EL (cell line): ENCODE results near the gene EGLN1.

Experiments
- DNase-seq: peaks from one replicate; pipeline ENCODE4 v3.0.0-alpha.2; 2016

The EGLN1 gene

DNA sequence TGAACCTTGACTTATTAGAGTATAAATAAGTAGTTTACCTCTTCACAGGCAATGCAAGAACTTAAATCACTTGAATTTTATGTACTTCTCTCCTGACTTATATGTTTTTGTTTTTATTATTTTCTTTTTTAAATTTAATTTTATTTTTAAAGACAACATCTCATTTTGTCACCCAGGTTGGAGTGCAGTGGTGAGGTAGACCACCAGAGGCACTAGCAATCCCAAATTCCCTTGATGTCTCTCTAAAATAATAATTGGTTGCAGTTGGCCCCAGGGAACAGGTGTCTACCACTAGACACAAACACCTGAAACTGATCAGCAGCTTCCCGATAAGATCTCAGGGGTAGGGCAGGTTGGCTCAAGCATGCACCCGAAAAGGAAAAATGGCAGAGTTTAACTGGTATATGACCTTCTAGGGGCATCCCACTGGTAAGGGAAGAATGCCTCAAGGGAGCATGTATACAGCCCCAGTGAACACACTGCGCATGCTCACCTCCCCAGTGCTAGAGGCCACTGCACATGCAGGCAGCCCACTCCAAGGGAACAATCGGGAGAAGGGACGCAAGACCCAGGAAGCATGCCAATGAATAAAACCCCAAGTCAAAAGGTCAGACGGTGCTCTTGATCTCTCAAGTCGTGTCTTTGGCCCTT, 99.1 kb downstream of the EGLN1 start:
- DNase-seq: no peak

DNA sequence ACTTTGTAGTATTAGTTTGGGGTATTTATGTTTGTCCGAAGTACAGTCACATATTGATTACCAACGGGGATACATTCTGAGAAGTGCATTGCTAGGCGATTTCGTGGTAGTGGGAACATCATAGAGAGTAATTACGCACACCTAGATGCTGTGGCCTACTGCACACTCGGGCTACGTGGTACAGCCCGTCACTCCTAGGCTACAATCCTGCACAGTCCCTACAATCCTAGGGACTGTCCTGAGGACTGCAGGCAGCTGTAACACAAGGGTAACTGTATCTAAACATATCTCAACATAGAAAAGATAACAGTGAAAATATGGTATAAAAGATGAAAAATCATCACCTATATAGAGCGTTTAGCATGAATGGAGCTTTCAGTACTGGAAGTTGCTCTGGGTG, 103.0 kb downstream of the EGLN1 start:
- DNase-seq: no peak

DNA sequence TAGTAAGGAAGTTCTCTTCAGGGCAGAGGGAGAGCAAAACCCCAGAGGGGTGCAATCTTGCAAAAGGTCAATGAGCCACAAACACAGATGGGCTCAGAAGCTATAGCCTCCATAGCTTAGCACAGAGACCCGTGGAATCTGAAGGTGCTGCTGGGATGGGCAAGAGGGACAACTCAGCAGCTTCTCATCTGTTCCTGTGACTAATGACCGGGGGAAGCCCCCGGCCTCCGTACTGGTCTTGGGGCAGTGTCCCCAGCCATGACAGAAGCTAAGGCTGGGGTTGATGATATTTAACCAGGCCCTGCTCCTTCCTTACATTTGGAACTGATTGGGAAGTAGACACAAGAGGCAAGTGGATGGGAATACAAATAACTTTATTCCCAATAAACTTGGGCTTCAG, 103.5 kb downstream of the EGLN1 start:
- DNase-seq: no peak

GRCh38 chr1:231318015-231318355, 104.1 kb downstream of the EGLN1 start:
- DNase-seq: no peak

DNA sequence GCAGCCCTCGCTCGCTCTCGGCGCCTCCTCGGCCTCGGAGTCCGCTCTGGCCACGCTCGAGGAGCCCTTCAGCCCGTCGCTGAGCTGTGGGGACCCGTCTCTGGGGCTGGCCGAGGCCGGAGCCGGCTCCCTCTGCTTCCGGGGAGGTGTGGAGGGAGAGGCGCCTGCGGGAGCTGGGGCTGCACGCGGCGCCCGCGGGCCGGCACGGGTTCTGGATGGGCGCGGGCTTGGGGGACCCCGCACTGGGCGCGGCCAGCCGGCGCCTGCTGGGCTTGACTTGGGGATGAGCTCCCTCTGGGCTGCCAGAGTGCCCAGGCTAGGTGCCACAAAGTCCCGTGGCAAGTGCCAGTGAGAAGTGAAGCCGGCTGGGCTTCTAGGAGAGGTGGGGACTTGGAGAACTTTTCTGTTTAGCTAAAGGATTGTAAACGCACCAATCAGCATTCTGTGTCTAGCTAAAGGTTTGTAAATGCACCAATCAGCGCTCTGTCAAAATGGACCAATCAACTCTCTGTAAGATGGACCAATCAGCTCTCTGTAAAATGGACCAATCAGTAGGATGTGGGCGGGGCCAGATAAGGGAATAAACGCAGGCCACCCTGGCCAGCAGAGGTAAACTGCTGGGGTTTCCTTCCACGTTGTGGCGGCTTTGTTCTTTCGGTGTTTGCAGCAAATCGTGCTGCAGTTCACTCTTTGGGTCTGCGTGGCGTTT, 104.6 kb downstream of the EGLN1 start:
- DNase-seq: no peak

DNA sequence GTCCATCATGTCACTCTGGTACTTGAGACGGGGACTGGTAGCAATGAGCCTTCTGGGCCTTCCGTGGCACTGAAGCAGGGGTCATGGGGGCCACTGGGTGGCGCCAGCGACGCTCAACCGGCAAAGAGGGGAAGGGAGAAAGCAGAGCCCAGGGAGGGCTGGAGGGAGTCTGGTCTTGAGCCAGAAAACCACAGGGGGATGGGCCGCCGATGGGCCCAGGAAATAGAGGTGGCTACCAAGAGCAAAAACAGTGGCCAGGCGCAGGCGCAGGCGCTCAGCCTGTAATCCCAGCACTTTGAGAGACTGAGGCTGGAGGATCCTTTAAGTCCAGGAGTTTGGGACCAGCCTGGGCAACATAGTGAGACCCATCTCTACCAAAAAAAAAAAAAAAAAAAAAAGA, 106.2 kb downstream of the EGLN1 start:
- peak; percentile 59 for DNase-seq
